GM19239 (cell line): ENCODE results near the gene AKAP13.
A peak's percentile ranks its signal among the peaks of the same experiment; 100 is the strongest.
"Not testable (repeated sequence)": the region's sequence is repeated elsewhere in the genome, so short reads cannot be mapped to it uniquely, and the experiment has no call there.

ENCODE experiments used
- DNase-seq: peaks from one replicate; pipeline ENCODE4 v3.0.0; 2011; ENCODE audit warnings: low spot score; ENCODE audit not compliant: insufficient read length
- FAIRE-seq: peaks from 2 replicates; lab custom pipeline; 2011; peaks lifted over from hg19 to GRCh38; lab: Jason Lieb, UNC

The AKAP13 gene

GRCh38 chr15:85380217-85380811 lies at the start of gene AKAP13:
Gene AKAP13, plus strand, starts transcription at chr15:85380603. Its CDS starts 105,118 bp downstream, at chr15:85485721.
- DNase-seq (peak; percentile 74), FAIRE-seq (peak; percentile 95)

GRCh38 chr15:85330901-85331588 lies 49.4 kb upstream of the AKAP13 start:
- peak; percentile 85 for FAIRE-seq
- DNase-seq = peak; percentile 57

- DNase-seq = no peak
- FAIRE-seq = peak; percentile 59
These were observed 48.6 kb upstream of the AKAP13 start for GRCh38 chr15:85331655-85332285.

DNA sequence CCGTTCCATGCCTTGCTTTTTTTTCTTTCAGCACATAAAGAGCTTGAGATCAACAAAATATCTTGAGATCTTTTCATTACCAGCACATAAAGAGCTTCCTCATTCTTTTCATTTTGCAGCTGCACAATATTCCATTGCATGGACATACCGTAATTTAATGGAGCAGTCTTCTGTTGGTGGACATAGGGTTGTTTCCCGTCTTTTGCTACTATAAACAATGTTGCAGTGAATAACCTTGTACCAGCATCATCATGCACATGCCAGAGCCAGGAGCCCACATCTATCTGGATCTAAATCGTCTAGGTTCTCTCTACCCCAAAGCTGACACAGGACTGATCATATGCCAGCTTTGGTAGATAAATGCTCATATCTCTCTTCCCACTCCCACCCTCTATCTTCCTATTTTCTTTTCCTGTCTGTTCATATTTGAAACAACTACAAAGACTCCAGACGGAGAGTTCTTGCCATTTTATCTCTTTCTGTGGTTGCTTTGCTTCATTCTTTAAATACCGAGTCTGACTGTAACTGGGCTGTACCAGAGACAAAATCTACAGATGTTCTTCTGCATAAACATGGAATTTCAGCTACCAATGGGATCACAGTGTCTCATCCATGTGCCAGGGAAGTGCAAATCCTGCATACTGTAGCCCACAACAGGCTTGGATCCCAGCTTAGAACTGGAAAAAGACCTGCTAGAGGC lies 47.1 kb upstream of the AKAP13 start:
- FAIRE-seq (no peak), DNase-seq (no peak)

GRCh38 chr15:85334241-85334640 lies 46.2 kb upstream of the AKAP13 start:
- DNase-seq (no peak), FAIRE-seq (no peak)

GRCh38 chr15:85335193-85335942 lies 45.0 kb upstream of the AKAP13 start:
- FAIRE-seq (no peak), DNase-seq (no peak)

DNA sequence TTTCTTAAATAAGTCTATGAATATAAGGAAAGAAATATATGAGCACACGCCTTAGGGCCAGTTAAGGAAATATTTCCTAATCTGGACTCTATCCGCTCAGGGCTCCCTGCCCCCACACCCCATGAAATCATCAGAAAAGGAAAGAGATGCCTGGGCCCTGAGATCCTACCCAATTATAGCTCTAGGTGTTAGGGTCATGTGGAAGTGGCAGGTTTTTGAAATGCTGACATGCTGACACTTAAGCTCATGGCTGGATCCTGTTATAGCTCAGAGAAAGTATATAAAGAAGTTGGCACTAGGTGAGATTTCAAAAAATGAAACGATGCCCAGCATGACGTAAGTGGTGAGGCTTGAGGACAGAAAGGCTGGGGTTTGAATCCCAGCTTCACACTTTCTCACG lies 43.5 kb upstream of the AKAP13 start:
- no peak for FAIRE-seq
- no peak for DNase-seq

GRCh38 chr15:85337425-85338074 lies 42.9 kb upstream of the AKAP13 start:
- FAIRE-seq = no peak
- no peak for DNase-seq

DNA sequence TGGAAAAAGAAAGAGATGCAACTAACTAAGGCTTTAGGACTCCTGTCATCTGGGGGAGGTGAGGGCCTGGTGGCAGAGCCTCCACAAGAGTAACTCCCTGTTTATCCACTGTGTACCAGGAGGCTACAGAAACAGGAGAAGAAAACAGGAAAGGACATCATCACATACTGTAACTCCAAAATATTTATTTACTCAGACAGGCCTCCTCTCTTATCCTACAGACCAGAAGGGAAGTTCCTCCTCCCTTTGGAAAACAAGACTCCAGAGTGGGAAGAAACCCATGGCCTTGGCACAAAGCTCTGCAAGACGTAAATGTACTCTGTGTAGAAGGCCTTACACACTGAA lies 40.1 kb upstream of the AKAP13 start:
- DNase-seq (no peak), FAIRE-seq (no peak)

GRCh38 chr15:85340852-85341251 lies 39.6 kb upstream of the AKAP13 start:
- no peak for FAIRE-seq
- no peak for DNase-seq

DNA sequence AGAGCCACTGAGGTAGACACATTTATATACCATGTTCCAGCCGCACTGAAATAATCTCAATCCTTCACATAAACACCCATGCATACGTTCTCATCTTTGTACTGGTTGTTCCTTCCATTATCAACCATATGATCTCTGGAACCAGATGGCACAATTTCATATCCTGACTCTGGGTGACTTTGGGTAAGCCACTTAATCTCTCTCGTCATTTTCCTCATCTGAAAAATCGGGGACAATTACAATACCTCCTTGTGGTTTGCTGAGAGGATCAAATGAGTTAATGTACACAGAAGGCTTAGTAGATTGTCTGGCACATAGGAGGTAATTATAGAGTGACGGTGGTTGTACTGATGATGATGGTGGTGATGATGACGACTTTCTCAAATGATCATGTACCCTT lies 38.2 kb upstream of the AKAP13 start:
- not testable (repeated sequence) for DNase-seq, FAIRE-seq

DNA sequence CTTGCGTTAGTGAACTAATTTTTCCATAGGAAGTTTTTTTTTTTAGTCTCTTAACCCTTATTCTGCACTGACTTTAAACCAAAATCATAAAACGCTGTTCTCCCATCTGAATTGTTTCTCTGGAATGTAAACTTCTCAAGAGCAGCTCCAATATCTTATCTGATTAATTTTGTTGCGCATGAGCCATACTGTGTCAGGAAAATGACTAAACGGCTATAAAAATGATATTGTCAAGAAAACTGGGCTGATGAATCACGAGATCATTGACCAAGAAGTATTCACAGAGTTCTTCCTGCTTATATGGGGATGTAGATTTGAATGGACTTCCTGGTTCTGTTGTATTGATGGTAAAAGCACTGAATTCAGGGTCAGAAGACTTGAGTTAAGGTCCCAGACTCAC lies 37.0 kb upstream of the AKAP13 start:
- not testable (repeated sequence) for DNase-seq, FAIRE-seq

GRCh38 chr15:85344241-85344640 lies 36.2 kb upstream of the AKAP13 start:
- DNase-seq, FAIRE-seq: not testable (repeated sequence)

GRCh38 chr15:85344653-85345114 lies 35.7 kb upstream of the AKAP13 start:
- DNase-seq, FAIRE-seq: not testable (repeated sequence)

GRCh38 chr15:85345196-85345918 lies 35.0 kb upstream of the AKAP13 start:
- DNase-seq, FAIRE-seq: not testable (repeated sequence)

GRCh38 chr15:85346462-85347084 lies 33.8 kb upstream of the AKAP13 start:
- FAIRE-seq, DNase-seq: not testable (repeated sequence)

DNA sequence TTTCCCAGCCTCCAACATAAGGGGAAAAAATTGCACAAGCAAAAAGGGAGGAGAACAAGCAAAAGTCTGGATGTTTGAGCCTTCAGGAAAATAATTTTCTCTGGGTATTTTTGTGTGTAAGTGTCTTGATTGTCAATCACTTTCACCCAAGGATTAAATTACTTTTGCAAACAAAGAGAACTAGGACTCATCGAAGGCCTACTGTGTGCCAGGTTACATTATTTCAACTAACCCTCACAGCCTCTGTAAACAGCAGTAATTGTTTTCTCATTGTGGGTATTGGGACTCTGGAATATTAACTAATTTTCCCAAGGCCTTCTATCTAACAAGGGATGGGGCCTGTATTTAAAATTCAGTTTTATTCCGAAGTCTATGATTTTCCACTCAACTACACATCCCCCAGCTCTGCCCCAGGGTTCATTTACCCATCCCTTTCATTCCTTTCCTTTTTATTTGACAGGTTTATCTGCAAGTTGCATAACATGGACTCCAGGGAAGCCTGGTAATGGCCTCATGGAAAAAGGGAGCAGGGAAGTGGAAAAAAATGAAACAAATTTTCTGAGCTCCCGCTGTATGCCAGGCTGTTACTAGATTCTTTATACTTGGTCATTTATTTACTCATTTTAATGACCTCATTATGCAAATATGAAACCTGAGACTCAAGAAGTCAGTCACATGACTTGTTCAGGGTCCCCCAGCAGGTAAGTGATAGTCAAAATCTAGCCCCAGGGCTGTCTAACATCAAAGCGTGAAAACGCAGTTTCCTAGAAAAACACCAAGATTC lies 32.9 kb upstream of the AKAP13 start:
- not testable (repeated sequence) for FAIRE-seq, DNase-seq
